ENCODE data around the gene PRKCQ. TPM values are rescaled to one million over a fixed set of nuclear protein-coding genes. Genes with fewer than 3 reads are reported as not detected.
"Not testable (repeated sequence)": the region's sequence is repeated elsewhere in the genome, so short reads cannot be mapped to it uniquely, and the experiment has no call there.

PRKCQ gene
- total RNA-seq, 1 donor from 2014 or later, result 4.3 TPM

DNA sequence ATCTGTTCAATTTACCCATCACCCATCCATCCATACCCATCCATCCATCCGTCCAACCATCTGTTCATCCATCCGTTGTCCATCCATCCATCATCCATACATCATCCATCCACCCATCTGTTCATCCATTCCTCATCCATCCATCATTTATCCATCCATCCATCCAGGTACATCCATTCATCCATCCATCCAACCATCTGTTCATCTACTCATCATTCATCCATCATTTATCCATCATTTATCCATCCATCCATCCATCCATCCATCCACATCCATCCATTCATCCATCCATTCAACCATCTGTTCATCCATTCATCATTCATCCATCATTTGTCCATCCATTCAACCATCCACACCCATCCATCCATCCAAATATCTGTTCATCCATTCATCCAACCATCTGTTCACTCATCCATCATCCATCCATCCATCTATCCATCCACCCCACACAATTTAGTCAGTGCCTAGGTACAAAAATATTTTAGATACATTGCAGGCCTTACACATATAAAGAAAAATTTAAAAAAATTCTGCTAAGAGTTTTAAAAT is 119.1 kb downstream of the PRKCQ start:
- DNase-seq (ENCODE audit: low spot score), result no peak

- no peak for DNase-seq (ENCODE audit: low spot score)
Observed at GRCh38 chr10:6458814-6459213, 121.3 kb downstream of the PRKCQ start.

DNA sequence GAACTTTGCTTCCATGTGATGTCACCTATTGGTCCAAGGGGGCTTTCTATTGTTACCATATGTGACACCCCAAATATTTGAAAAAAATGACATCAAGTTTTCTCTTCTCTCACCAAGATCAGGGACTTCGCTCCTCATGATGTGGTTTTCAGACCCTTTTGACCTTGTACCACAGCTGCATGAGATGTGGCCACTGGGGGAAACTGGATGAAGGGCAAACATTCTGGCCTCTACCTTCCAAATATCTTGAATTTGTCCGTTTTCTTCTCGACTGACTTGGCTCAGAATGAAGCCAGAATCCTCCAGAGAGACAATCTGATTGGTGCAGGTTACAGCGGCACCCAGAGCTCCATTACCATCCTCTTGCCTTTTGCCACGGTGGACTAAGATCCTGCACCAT is 122.7 kb downstream of the PRKCQ start:
- no peak for DNase-seq (ENCODE audit: low spot score)

DNA sequence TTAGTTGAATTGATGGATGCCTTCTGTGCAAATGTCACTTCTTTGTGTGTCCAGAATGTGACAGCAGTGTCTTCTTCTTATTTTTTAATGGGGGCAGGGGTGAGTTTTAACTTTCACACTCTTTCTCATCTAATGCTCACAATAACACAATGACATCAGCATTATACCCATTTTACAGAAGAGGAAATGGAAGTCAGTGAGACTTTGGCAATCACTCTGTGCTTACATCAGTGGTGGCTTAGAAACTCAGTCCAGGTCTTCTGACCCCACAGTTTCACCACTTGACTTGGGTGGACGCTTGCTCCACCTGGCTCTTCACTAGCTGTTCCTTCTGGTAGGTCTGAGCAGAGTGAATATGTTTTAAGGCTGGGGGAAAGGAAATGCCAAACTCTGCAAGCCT is 124.0 kb downstream of the PRKCQ start:
- DNase-seq (ENCODE audit: low spot score), result no peak

- DNase-seq (ENCODE audit: low spot score), result no peak
Observed at GRCh38 chr10:6455592-6455991, 124.5 kb downstream of the PRKCQ start.

DNA sequence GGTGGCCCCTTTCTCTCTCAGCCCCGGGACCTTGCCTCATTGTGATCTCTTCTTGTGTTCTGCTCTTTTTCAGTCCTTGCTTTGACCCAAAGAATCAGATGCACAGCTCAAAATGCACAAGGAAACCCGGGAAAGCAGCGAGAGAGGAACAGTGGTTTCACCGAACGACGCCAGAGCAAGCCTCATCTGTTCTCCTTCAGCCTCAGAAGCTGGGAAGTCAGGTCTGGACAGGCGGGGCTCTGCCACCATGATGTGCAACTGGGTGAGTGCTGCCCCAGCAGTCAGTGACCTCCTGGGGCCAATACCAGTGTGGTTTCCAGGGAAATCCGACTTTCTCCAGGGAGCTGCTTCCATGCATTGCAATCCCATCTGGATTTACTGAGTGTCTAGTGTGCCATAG is 133.4 kb downstream of the PRKCQ start:
- DNase-seq (ENCODE audit: low spot score), result no peak

DNA sequence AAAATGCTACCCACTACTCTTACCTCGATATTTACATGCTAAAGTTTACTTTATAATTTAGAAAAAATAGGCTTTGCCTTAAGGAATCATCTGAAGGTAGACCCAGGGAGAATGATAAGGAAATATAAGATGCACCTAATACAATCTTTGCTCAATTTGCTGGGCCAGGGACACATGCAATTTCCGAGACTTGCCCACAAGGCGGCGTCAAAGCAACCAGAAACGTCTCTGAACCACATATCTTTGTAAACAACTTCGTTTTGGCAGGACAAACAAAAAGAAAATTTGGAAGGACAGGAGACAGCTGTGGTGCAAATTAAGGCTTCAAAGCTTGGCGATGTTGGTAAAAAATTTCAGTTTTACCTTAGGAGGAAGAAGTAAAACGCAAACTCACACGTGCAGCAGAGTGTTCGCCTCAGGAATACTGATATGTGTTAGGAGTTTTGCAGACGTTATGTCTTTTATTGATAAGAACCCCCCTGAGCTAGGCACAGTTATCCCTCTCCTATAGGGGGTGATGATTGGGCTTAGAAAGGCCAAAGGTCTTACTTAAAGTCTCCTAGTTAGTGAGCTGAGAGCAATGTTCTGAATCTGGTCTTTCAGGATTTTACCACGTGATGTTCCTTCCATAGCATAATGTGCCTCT is 134.3 kb downstream of the PRKCQ start:
- peak; percentile 57 for DNase-seq (ENCODE audit: low spot score)

- DNase-seq (ENCODE audit: low spot score), result not testable (repeated sequence)
Observed at GRCh38 chr10:6439875-6440274, 140.2 kb downstream of the PRKCQ start.

DNA sequence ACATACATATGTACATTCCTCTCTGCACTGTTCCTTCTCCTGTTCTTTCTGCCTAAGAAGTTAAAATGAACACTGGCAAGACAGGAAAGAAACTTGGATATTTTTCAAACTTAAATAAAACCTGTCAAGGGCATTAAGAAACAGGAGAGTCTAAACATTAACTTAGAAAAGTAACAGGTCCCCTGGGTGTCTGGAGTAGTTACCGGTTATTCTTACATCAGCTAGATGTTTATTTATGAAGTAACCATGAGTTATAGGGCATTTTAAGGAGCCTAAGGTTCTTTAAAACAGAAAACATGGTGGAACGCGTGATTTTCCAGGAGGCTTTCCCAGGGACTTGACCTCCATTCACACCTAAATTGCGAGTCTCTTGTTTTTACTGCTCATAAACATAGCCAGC is 148.2 kb downstream of the PRKCQ start:
- no peak for DNase-seq (ENCODE audit: low spot score)

- no peak for DNase-seq (ENCODE audit: low spot score)
Observed at GRCh38 chr10:6431186-6431585, 148.9 kb downstream of the PRKCQ start.

- peak; percentile 39 for DNase-seq (ENCODE audit: low spot score)
Observed at GRCh38 chr10:6430423-6430980, 149.6 kb downstream of the PRKCQ start.

- no peak for DNase-seq (ENCODE audit: low spot score)
Observed at GRCh38 chr10:6427357-6427959, 152.6 kb downstream of the PRKCQ start.

GRCh38 chr10:6426317-6426716 is 153.8 kb downstream of the PRKCQ start:
- peak; percentile 14 for DNase-seq (ENCODE audit: low spot score)

DNA sequence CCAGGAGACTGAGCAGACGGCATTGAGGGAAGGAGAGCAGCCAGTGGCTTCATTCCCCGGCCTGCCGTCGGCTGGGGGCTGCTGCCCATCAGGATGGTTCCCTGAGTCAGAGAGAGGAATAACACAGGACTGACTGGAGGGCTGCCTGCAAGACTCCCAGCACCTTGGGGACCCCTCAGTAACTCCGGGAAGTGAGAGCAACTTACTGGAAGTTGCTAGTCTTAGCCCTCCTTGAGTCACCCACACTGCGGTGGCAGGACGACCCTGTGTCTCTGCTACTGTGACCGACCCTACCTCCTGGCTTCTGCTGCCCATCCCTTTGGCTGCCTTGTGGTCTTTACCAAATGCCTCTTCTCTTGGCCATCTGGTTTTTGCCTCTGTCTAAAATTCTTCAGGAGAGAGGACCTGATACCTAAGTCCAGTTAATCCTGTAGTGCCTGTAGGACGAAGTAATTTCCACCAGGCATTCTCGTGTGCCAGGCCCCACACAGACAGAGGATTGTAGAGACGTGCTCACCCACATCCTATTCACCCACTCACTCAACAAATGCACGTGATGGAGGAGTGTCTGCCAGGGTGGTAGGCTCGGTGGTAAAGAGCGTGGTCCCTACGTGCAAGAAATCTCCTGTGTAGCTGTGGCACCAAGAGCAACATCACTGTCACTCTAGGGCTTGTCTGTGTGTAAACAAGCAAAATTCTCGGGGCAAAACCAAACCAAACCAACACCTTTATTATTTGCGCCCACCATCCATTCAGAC is 156.5 kb downstream of the PRKCQ start:
- no peak for DNase-seq (ENCODE audit: low spot score)

DNA sequence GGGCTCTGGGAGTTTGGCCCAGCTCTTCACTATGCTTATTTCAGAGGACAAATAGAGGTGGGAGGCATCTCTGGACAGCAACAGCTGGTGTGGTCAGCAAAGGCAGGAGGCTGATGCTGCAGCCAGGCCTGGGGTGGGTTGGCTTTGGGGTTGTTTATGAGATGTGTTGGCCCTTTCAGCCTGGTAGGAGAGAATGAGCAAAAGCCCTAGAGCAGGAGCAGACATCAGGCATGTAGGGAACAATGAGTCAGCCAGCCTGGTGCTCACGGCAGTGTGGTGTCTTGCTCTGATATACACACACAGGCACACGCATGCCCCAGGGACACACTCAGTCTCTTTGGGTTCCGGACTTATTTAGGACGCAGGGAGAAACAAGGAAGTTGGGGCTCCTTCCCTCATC is 157.1 kb downstream of the PRKCQ start:
- no peak for DNase-seq (ENCODE audit: low spot score)

DNA sequence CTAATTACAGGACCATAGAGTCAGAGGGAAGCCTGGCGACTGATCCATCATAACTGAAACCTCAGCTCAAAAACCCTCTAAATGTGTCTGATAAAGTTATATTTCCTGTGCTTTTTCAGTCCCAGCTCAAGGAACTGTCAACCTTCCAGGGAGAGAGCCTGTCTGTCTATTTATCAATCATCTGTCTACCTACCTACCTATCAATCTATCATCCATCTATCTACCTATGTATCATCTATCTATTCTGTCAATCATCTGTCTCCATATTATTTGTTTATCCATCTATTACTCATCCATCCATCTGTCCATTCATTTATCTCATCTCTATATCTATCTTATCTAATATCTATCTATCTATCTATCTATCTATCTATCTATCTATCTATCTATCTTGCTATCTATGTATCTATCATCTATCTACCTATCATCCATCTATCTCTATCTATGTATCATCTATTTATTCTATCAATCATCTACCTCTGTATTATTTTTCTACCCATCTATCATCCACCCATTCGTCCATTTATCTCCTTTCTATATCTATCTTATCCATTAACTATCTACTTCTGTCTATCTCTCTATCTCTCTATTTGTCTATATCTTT is 161.4 kb downstream of the PRKCQ start:
- no peak for DNase-seq (ENCODE audit: low spot score)

DNA sequence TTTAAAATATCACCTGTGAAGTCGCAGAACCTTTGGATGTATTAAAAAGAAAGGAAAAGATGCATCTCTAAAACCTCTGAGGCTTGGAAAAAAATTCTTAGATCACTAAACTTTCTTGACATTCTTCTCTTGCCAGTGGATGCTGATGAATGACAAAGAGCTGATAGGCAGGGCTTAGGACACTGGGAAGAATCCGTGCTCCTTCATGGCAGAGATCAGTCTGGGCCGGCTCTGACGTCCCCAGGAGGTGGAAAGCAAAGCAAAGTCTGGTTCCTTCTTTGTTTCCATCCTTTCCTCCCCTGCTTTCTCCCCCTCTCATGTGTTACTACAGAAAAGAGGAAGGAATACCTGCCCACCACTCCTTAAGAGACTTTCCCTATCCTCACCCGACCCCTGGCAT is 161.9 kb downstream of the PRKCQ start:
- no peak for DNase-seq (ENCODE audit: low spot score)

DNA sequence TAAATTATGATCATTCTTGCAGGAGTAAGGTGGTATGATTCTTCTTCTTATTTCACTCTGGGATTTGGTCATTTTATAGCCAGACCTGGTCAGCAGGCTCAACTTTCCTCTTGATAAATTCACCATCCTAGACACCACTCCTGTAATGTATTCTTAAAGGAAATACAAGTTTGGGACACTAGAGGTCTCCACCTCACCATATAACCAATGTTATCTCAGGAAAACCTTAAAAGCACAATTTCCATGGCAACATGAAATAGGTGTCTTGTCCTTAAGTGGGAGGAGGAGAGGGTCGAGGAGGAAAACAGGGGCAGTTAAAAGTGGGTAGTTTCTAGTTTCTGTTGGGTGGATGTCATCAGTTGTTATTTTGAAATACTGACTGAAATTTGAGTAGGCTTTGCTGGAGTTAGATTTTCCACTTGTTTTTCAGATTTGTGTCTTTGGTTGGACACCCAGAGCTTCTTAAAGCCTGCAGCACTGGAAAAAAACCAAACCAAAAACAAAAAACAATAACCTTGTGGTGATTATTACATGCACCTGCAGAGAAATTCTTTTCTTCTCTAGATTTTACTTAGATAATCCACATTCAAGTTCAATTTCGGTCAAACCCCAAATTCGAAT is 163.1 kb downstream of the PRKCQ start:
- DNase-seq (ENCODE audit: low spot score), result no peak

- no peak for DNase-seq (ENCODE audit: low spot score)
Observed at GRCh38 chr10:6411436-6411835, 168.6 kb downstream of the PRKCQ start.

DNA sequence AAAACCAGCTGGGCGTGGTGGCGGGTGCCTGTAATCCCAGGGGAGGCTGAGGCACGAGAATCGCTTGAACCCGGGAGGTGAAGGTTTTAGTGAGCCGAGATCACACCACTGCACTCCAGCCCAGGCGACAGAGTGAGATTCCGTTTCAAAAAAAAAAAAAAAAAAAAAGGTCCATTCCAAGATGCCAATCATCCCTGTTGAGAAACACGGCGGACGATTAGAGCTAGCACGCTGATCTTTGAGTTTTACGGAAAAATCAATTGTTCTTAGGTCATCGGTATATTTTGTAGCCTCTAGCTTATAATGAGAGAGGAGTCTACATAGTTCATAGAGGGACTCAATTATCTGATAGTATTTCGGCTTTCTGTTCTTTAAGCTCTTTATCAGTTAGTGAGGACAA is 169.2 kb downstream of the PRKCQ start:
- no peak for DNase-seq (ENCODE audit: low spot score)

DNA sequence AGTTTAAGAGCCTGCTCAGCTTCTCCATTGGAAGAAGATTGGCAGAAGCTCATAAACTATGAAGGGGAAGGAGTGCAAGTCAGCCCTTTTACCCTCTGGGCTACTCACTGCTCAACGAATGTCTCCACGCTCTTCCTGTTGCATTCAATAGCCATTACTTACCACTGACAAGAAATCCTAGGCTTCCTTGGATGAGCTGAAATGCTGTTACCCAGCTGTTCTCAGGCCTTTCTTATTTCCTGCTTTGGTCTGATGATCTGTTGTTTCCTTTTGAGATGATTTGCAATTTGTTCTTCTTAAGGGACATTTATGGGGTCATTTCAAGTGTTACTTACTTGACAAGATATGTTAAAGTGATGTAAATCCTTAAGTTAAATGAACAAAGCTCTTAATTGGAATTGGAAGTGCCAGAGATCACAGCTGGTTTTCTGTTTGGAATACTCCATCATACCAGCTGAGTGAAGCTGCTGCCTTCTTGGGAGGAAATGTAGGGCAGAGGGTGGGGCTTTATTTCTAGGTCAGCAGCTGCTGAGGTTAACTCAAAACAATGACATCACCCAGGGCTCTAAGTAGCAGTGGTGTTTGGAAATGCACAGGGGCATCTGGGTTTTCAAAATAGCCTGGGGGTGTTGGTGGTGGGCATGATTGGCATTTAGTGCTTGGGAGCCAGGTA is 170.0 kb downstream of the PRKCQ start:
- no peak for DNase-seq (ENCODE audit: low spot score)

Measured in ureter (tissue), 1 donor.